KOPT-K1 (cell line): ENCODE results near the gene G6PC1.
"Not testable (repeated sequence)": the region's sequence is repeated elsewhere in the genome, so short reads cannot be mapped to it uniquely, and the experiment has no call there.

Source experiments
- H3K27ac ChIP-seq: fragments of 200-600 bp; sonication (generic); 2 replicates; pipeline ENCODE4 v1.5.1; 2016; ENCODE audit warnings: antibody characterized with exemption, mild to moderate bottlenecking, low read depth, low read length; ENCODE audit not compliant: poor library complexity, severe bottlenecking
- H3K36me3 ChIP-seq: fragments of 200-600 bp; sonication (generic); 2 replicates; pipeline ENCODE4 v1.5.1; 2017; ENCODE audit warnings: antibody characterized with exemption, mild to moderate bottlenecking, low read length, moderate library complexity; ENCODE audit not compliant: insufficient read depth
- H3K9me3 ChIP-seq: fragments of 200-600 bp; sonication (generic); 2 replicates; pipeline ENCODE4 v1.5.1; 2017; ENCODE audit warnings: antibody characterized with exemption, low read length, mild to moderate bottlenecking; ENCODE audit not compliant: insufficient read depth, poor library complexity, severe bottlenecking

G6PC1 gene

DNA sequence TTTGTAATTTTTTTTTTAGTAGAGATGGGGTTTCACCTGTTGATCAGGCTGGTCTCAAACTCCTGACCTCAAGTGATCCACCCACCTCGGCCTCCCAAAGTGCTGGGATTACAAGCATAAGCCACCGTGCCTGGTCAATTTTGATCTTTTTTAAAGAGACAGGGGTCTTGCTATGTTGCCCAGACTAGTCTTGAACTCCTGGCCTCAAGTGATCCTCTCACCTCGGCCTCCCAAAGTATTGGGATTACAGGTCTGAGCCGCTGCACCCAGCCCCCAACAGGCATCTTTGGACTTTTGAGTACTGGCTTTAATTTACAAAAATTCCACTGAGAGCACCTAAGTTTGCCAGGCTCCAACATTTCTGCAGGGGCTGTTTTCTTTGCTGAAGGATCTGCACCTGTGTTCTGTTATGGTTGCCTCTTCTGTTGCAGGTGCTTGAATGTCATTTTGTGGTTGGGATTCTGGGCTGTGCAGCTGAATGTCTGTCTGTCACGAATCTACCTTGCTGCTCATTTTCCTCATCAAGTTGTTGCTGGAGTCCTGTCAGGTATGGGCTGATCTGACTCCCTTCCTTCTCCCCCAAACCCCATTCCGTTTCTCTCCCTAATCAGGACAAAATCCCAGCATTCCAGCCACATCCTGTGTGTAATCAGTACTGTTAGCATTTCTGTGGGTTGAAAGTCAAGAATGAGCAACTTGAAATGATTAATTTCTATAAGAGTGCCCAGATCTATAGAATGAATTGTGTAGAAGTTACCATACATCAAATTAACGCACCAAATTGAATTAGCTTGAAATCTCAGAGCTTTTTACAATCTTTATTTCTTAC lies 8.5 kb downstream of the G6PC1 start:
- H3K27ac ChIP-seq: no peak overlapping the region

DNA sequence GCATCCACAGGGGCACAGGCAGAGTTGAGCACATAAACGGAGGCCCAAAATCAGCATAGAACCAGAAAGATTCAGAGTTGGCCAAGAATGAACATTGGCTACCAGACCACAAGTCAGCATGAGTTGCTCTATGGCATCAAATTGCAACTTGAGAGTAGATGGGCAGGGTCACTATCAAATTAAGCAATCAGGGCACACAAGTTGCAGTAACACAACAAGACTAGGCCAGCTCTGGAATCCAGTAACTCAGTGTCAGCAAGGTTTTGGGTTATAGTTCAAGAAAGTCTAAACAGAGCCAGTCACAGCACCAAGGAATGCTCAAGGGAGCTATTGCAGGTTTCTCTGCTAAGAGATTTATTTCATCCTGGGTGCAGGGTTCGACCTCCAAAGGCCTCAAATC lies 12.9 kb downstream of the G6PC1 start:
- H3K36me3 ChIP-seq: no peaks in the 10 kb centered on the region
- H3K27ac ChIP-seq: no peak overlapping the region

More for the DNA sequence above, 8.5 kb downstream of the G6PC1 start:
- no peaks in the 10 kb centered on the region for H3K36me3 ChIP-seq
- H3K9me3 ChIP-seq: no peaks in the 10 kb centered on the region

GRCh38 chr17:42913981-42914617 lies 13.5 kb downstream of the G6PC1 start:
- no peak overlapping the region for H3K27ac ChIP-seq
- H3K9me3 ChIP-seq: no peaks in the 10 kb centered on the region
- no peaks in the 10 kb centered on the region for H3K36me3 ChIP-seq

More for the DNA sequence above, 12.9 kb downstream of the G6PC1 start:
- no peaks in the 10 kb centered on the region for H3K9me3 ChIP-seq

- not testable (repeated sequence) for H3K9me3 ChIP-seq, H3K27ac ChIP-seq, H3K36me3 ChIP-seq
These were observed 14.7 kb downstream of the G6PC1 start for GRCh38 chr17:42915288-42915687.

- not testable (repeated sequence) for H3K27ac ChIP-seq, H3K9me3 ChIP-seq, H3K36me3 ChIP-seq
These were observed 16.0 kb downstream of the G6PC1 start for GRCh38 chr17:42916388-42917235.

DNA sequence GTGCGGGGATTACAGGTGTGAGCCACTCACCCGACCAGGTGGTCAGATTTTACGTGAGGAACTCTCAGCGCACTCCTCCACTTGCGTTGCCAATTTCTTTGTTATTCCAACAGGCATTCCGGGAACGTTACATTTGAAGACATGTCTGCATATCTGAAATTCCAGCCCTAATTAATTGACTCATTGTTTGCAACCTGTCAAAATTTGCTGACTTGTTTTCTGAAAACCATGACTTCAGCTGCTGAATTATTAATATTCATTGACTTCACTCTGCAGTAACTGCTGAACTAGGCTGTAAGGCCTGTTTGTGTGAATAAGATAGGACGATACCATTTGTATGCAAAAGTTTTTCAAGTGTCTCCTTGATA lies 16.6 kb downstream of the G6PC1 start:
- Histone ChIP-seq H3K27ac (no peak overlapping the region), H3K36me3 (no peaks in the 10 kb centered on the region)

GRCh38 chr17:42918902-42919521 lies 18.4 kb downstream of the G6PC1 start:
- Histone ChIP-seq H3K27ac (no peak overlapping the region), H3K9me3 (no peaks in the 10 kb centered on the region), H3K36me3 (no peaks in the 10 kb centered on the region)

More for the DNA sequence above, 16.6 kb downstream of the G6PC1 start:
- no peaks in the 10 kb centered on the region for H3K9me3 ChIP-seq

- H3K9me3 ChIP-seq, H3K36me3 ChIP-seq, H3K27ac ChIP-seq: not testable (repeated sequence)
These were observed 19.0 kb downstream of the G6PC1 start for GRCh38 chr17:42919522-42920077.

DNA sequence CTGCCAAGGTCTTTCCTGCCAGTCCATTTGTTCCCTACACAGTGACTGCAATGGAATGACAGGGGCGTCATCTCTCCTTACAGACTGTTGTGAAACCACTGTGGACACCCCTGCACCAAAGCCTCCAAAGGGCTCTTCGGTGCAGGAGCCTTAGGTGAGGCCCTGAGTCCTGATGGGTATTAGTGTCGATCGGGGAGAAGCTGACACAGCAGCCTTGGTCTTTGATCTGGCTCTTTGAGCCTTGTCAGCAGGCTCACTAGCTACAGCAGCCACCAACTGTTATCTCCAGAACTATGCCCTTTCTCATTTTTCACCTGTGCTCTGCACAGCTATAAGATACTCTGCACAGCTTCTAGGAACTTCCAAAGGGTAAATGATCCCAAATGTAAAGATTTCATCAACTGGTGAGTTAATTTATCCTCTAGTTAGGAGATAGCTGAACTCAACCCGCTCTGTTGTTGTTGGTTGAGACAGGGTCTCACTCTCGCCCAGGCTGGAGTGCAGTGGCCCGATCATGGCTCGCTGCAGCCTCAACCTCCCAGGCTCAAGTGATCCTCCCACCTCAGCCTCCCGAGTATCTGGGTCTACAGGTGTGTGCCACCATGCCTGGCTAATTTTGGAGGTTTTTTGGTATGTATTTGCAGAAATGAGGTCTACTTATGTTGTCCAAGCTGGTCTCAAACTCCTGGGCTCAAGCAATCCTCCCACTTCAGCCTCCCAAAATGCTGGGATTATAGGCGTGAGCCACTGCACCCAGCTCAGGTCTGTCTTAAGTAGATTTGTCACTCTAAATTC lies 19.7 kb downstream of the G6PC1 start:
- no peaks in the 10 kb centered on the region for H3K36me3 ChIP-seq
- H3K27ac ChIP-seq: no peak overlapping the region

DNA sequence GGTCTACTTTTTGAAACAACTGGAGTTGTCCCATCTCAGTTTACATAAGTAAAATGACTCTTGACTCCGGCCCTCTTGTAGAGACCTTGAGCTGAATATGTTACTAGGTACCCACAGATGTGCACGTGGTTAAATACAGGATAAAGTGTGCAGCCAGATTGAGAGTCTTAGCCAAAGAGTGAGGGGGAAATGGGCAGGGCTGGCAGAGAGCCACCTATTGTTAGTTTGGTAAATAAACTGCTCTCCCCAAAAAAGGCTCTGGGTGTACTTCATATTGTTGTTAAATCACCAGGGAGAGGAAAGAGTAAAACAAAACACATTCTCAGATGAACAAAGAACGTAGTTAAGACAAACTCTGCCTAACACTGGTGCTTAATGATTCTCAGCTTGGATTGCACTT lies 20.3 kb downstream of the G6PC1 start:
- H3K36me3 ChIP-seq: no peaks in the 10 kb centered on the region
- no peaks in the 10 kb centered on the region for H3K9me3 ChIP-seq
- H3K27ac ChIP-seq: no peak overlapping the region

More for the DNA sequence above, 19.7 kb downstream of the G6PC1 start:
- no peaks in the 10 kb centered on the region for H3K9me3 ChIP-seq

- Histone ChIP-seq H3K36me3 (no peaks in the 10 kb centered on the region), H3K9me3 (no peaks in the 10 kb centered on the region), H3K27ac (no peak overlapping the region)
These were observed 21.7 kb downstream of the G6PC1 start for GRCh38 chr17:42922294-42922693.

DNA sequence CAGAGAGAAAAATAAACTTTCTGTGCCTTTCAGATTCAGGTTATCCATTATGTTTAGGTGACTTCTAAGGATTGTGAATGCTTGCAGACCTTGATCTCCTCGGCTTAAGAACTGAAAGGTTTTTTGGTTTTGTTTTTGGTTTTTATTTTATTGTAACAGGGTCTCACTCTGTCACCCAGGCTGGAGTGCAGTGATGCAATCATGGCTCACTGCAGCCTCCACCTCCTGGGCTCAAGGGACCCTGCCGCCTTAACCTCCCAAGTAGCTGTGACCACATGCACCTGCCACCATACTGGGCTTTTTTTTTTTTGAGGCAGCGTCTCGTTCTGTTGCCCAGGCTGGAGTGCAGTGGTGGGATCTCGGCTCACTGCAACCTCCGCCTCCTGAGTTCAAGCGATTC lies 22.9 kb downstream of the G6PC1 start:
- not testable (repeated sequence) for H3K27ac ChIP-seq, H3K9me3 ChIP-seq, H3K36me3 ChIP-seq

GRCh38 chr17:42924891-42925290 lies 24.3 kb downstream of the G6PC1 start:
- H3K36me3 ChIP-seq: no peaks in the 10 kb centered on the region
- H3K27ac ChIP-seq: no peak overlapping the region
- H3K9me3 ChIP-seq: no peaks in the 10 kb centered on the region
